Breast epithelium (tissue), 4 donors: ENCODE measurements around the gene LYPD3. TPM values are rescaled to one million over a fixed set of nuclear protein-coding genes. Genes with fewer than 3 reads are reported as not detected.

Experiments
- DNase-seq, 2 donors: peaks; one replicate each; pipeline ENCODE4 v3.0.0-alpha.2; 2019; ENCODE audit warnings: low spot score in 2 of 2
- H3K27ac ChIP-seq, 2 donors: fragments of 200-600 bp; sonication (generic) in 1 of 2; one replicate each; pipeline ENCODE4 v1.5.1; 2016 to 2019; ENCODE audit warnings: mild to moderate bottlenecking in 1 of 2
- H3K27me3 ChIP-seq, 2 donors: fragments of 200-600 bp; sonication (generic) in 1 of 2; one replicate each; pipeline versions ENCODE4 v1.5.1 to v1.6.0; 2017 to 2019; ENCODE audit warnings: control low read depth in 1 of 2, mild to moderate bottlenecking in 1 of 2
- H3K36me3 ChIP-seq: fragments of 200-600 bp; one replicate; pipeline ENCODE4 v1.5.1; 2019
- H3K4me1 ChIP-seq, 2 donors: fragments of 200-600 bp; sonication (generic); one replicate each; pipeline ENCODE4 v1.5.1; 2016 to 2019; ENCODE audit warnings: control low read depth in 1 of 2
- H3K4me3 ChIP-seq, 3 donors: fragments of 200-600 bp; sonication (generic); 1 replicate in 2 of 3; 2 replicates in 1 of 3; pipeline ENCODE4 v1.5.1; 2016 to 2019; ENCODE audit warnings: mild to moderate bottlenecking in 3 of 3, moderate library complexity in 2 of 3
- H3K9me3 ChIP-seq, 2 donors: fragments of 200-600 bp; sonication (generic) in 1 of 2; one replicate each; pipeline ENCODE4 v1.5.1; 2016 to 2019; ENCODE audit warnings: control low read depth in 1 of 2
- POLR2A ChIP-seq: fragments of 450-650 bp; IDR thresholded peaks from one replicate; pipeline ENCODE4 v1.6.1; 2016; ENCODE audit warnings: antibody characterized with exemption, mild to moderate bottlenecking, moderate library complexity
- POLR2AphosphoS5 ChIP-seq, 3 donors: sonication (generic); formaldehyde crosslinking; IDR thresholded peaks; one replicate each; pipeline ENCODE4 v1.6.1; 2017; ENCODE audit warnings: antibody characterized with exemption in 3 of 3
- intact Hi-C: fragments of 100-400 bp; cut with DNase I; formaldehyde crosslinking; loops from one replicate; pipeline ENCODE4 v1.15.1; 2023; ENCODE audit warnings: low total_unique reads
- total RNA-seq, 3 donors: library from RNA; depleted of rRNA; stranded (reverse); fragments of >200 nt; gene quantifications; one replicate each; pipeline ENCODE4 v1.1.0, GENCODE V29; 2016
- TF ChIP-seq, protein P1 (sequence below), 3 donors: fragments of 450-650 bp; IDR thresholded peaks; one replicate each; pipeline ENCODE4 v1.5.1; 2016 to 2017; ENCODE audit warnings: antibody characterized with exemption in 3 of 3, mild to moderate bottlenecking in 3 of 3, moderate library complexity in 3 of 3

LYPD3 gene
- total RNA-seq, 3 donors from 2014 or later, result 5.2 to 17.6 TPM; not detected in 1

- no peaks in the 10 kb centered on the region for H3K36me3 ChIP-seq
- no peak overlapping the region for H3K4me3 ChIP-seq
- TF ChIP-seq, protein P1, sequence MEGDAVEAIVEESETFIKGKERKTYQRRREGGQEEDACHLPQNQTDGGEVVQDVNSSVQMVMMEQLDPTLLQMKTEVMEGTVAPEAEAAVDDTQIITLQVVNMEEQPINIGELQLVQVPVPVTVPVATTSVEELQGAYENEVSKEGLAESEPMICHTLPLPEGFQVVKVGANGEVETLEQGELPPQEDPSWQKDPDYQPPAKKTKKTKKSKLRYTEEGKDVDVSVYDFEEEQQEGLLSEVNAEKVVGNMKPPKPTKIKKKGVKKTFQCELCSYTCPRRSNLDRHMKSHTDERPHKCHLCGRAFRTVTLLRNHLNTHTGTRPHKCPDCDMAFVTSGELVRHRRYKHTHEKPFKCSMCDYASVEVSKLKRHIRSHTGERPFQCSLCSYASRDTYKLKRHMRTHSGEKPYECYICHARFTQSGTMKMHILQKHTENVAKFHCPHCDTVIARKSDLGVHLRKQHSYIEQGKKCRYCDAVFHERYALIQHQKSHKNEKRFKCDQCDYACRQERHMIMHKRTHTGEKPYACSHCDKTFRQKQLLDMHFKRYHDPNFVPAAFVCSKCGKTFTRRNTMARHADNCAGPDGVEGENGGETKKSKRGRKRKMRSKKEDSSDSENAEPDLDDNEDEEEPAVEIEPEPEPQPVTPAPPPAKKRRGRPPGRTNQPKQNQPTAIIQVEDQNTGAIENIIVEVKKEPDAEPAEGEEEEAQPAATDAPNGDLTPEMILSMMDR (IDR thresholded peaks at IDR 0.05), result no peak
- TF ChIP-seq POLR2A (no peak), POLR2AphosphoS5 (IDR thresholded peaks at IDR 0.05) (no peak)
- H3K4me1 ChIP-seq, result no peaks in the 10 kb centered on the region
- no peak overlapping the region for H3K27ac ChIP-seq
- H3K9me3 ChIP-seq, result no peaks in the 10 kb centered on the region
- intact Hi-C loops, result no loop called here
- DNase-seq, result no peak
- no peaks in the 10 kb centered on the region for H3K27me3 ChIP-seq
These were observed 15.2 kb upstream of the LYPD3 start for GRCh38 chr19:43480574-43480973.

DNA sequence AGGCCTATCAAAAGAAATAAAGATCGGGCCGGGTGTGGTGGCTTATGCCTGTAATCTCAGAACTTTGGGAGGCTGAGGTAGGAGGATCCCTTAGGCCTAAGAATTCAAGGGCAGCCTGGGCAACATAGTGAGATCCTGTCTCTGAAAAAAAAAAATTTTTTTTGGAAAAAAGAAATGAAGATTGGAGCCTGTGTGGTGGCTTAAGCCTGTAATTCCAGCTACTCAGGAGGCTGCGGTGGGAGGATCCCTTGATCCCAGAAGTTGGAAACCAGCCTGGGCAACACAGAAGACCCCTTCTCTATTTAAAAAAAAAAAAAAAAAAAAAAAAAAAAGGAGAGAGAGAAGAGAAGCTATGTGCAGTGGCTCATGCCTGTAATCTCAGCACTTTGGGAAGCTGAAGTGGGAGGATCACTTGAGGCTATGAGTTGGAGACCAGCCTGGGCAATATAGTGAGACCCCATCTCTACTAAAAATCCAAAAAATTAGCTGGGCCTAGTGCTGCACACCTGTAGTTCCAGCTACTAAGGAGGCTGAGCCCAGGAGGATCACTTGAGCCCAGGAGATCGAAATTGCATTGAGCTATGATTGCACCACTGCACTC, 14.7 kb upstream of the LYPD3 start:
- H3K27ac ChIP-seq, result no peak overlapping the region
- intact Hi-C loops, result no loop called here

GRCh38 chr19:43479226-43479625, 13.8 kb upstream of the LYPD3 start:
- intact Hi-C loops, result no loop called here
- DNase-seq, result no peak
- Histone ChIP-seq H3K36me3 (no peaks in the 10 kb centered on the region), H3K27me3 (no peaks in the 10 kb centered on the region), H3K27ac (no peak overlapping the region), H3K4me3 (no peak overlapping the region), H3K4me1 (no peaks in the 10 kb centered on the region), H3K9me3 (no peaks in the 10 kb centered on the region)
- TF ChIP-seq, protein P1 (IDR thresholded peaks at IDR 0.05), result no peak
- TF ChIP-seq POLR2AphosphoS5 (IDR thresholded peaks at IDR 0.05) (no peak), POLR2A (no peak)

More for the DNA sequence above, 14.7 kb upstream of the LYPD3 start:
- Histone ChIP-seq H3K36me3 (no peaks in the 10 kb centered on the region), H3K9me3 (no peaks in the 10 kb centered on the region), H3K4me1 (no peaks in the 10 kb centered on the region), H3K27me3 (no peaks in the 10 kb centered on the region), H3K4me3 (no peak overlapping the region)
- TF ChIP-seq POLR2AphosphoS5 (IDR thresholded peaks at IDR 0.05) (no peak), POLR2A (no peak)
- TF ChIP-seq, protein P1 (IDR thresholded peaks at IDR 0.05), result no peak
- DNase-seq, result no peak

DNA sequence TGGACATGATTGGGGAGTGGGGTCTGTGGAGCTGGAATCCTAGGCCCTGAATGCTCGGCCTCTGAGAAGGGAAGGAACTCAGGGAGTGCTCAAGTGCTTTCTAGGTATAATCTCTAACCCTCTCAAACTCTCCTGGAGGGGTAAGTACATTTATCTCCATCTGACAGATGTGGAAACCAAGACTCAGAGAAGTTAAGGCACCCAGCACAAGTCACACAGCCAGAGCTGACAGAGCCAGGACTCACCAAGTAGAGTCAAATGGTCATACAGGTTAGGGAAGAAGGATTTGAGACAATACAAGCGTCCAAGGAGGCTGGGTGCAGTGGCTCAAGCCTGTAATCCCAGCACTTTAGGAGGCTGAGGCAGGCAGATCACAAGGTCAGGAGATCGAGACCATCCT, 12.9 kb upstream of the LYPD3 start:
- Histone ChIP-seq H3K27me3 (no peaks in the 10 kb centered on the region), H3K36me3 (no peaks in the 10 kb centered on the region), H3K9me3 (no peaks in the 10 kb centered on the region), H3K4me1 (no peaks in the 10 kb centered on the region), H3K27ac (no peak overlapping the region), H3K4me3 (no peak overlapping the region)
- TF ChIP-seq, protein P1 (IDR thresholded peaks at IDR 0.05), result no peak
- TF ChIP-seq POLR2AphosphoS5 (IDR thresholded peaks at IDR 0.05), result no peak
- TF ChIP-seq POLR2A, result no peak
- intact Hi-C loops, result no loop called here
- no peak for DNase-seq

DNA sequence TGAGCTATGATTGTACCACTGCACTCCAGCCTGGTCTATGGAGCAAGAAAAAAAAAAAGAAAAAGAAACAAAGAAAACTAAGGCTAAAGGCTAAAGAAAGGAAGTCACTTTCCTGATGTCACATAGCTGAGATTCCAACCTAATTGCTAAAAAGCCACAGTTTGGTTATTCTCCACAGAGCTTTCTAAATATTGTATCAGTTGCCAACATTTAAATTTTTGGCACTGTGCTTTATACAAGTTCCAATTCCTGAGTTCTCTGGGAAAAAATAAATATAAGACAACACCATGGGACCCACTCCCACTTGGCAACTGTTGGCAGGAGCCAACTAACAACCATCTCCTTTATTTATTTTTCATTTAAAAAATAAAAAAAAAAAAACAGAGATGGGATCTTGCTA, 11.2 kb upstream of the LYPD3 start:
- Histone ChIP-seq H3K4me1 (no peaks in the 10 kb centered on the region), H3K27me3 (no peaks in the 10 kb centered on the region), H3K4me3 (no peak overlapping the region), H3K9me3 (no peaks in the 10 kb centered on the region), H3K27ac (peak overlapping the region; percentile 89 to 94), H3K36me3 (no peaks in the 10 kb centered on the region)
- DNase-seq, result no peak
- TF ChIP-seq POLR2A, result no peak
- TF ChIP-seq, protein P1 (IDR thresholded peaks at IDR 0.05), result no peak
- no peak for TF ChIP-seq POLR2AphosphoS5 (IDR thresholded peaks at IDR 0.05)
- intact Hi-C loops, result no loop called here
